ENCODE measurements around the gene NRN1. TPM values are rescaled to one million over a fixed set of nuclear protein-coding genes. Genes with fewer than 3 reads are reported as not detected.
A peak's percentile ranks its signal among the peaks of the same experiment; 100 is the strongest.

NRN1 gene
- total RNA-seq, 1 donor from 2014 or later, result 48.5 TPM

DNA sequence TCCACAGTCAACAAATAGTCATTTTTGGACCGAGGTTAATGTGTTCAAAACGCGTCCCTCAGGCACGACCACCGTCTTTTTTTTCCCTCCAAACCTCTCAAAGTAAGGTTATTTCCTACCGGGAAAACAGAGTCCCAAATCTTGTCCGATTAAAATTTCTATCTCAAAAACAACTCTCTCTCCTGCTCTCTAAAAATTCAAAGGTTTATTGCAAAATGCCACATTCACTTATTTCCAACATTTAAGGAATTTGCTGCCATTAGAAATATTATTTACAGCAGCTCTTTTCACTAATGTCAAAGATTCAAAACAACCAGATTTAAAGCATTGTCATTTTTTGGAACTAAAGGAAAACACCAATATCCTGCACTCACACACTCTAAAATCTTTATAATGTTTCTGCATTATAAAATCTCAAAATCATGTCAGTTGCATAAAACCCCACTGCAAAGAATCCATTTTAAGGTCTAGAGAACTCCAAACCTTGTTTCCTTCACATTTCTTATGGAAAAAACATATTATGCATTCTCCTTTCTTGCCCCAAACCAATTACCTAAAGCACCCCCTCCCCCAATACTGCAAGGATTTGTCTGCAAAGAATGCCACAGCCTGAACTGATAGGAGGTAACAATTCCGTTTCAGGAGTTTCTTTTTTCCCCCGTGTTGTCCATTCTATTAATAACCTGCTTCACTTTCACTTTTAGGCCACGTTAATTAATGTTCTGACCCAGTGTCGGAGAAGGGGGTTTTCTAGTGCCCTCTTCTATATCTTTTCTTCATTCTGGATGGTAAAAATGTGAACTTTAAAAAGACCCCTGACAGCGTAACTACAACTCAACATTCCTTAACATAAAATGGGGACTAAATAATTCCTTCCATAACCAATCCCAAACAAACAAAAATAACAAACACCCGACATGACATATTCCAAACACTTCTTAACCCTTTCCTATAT is 1.4 kb downstream of the NRN1 start:
- peak overlapping the region; percentile 97 for H3K4me3 Mint-ChIP-seq (ENCODE audit: unreplicated experiment)
- H3K36me3 Mint-ChIP-seq (ENCODE audit: unreplicated experiment), result peaks cover 6% of the 10 kb centered on the region
- no peak for DNase-seq
- H3K4me1 Mint-ChIP-seq (ENCODE audit: low read depth, unreplicated experiment), result peaks cover 14% of the 10 kb centered on the region
- peaks cover 44% of the 10 kb centered on the region for H3K27me3 Mint-ChIP-seq (ENCODE audit: unreplicated experiment)
- peaks cover 48% of the 10 kb centered on the region for H3K9me3 Mint-ChIP-seq (ENCODE audit: unreplicated experiment)
- TF ChIP-seq CTCF (IDR thresholded peaks at IDR 0.05; ENCODE audit: partially characterized antibody, unreplicated experiment), result no peak
- peak overlapping the region; percentile 89 for H3K27ac Mint-ChIP-seq (ENCODE audit: unreplicated experiment)

DNA sequence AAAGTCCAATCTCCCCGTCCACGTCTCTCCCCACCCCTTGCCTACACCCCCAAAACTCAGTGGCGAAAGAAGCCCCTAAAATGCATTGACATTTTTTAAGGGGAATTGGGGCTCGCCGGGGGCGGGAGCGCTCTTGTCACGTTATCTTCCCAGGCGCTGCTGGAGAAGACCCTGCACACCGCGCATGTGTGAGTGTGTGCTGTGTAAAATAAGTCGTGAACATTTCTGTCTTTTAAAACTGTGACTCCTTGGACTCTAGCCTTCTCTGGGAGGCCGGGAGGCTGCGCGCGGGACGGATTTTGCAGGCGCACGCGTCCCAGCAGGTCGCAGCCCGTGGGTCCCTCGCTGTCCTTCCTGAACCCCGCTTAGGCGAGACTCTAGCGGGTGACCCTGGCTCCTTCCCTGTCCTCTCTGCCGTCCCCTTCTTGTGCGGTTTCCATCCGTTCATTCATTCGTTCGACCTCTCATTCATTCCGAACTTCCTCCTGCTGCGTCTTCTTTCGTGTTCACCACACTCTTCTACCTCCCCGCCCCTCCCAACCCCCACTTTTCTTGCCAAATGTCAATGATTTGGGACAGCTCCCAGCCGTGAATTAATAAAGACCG is 2.2 kb downstream of the NRN1 start:
- peaks cover 9% of the 10 kb centered on the region for H3K36me3 Mint-ChIP-seq (ENCODE audit: unreplicated experiment)
- no peak for TF ChIP-seq CTCF (IDR thresholded peaks at IDR 0.05; ENCODE audit: partially characterized antibody, unreplicated experiment)
- peak overlapping the region; percentile 89 for H3K27ac Mint-ChIP-seq (ENCODE audit: unreplicated experiment)
- peaks cover 51% of the 10 kb centered on the region for H3K27me3 Mint-ChIP-seq (ENCODE audit: unreplicated experiment)
- peaks cover 17% of the 10 kb centered on the region for H3K4me1 Mint-ChIP-seq (ENCODE audit: low read depth, unreplicated experiment)
- peaks cover 55% of the 10 kb centered on the region for H3K9me3 Mint-ChIP-seq (ENCODE audit: unreplicated experiment)
- DNase-seq, result peak; percentile 45
- H3K4me3 Mint-ChIP-seq (ENCODE audit: unreplicated experiment), result peak overlapping the region; percentile 97

DNA sequence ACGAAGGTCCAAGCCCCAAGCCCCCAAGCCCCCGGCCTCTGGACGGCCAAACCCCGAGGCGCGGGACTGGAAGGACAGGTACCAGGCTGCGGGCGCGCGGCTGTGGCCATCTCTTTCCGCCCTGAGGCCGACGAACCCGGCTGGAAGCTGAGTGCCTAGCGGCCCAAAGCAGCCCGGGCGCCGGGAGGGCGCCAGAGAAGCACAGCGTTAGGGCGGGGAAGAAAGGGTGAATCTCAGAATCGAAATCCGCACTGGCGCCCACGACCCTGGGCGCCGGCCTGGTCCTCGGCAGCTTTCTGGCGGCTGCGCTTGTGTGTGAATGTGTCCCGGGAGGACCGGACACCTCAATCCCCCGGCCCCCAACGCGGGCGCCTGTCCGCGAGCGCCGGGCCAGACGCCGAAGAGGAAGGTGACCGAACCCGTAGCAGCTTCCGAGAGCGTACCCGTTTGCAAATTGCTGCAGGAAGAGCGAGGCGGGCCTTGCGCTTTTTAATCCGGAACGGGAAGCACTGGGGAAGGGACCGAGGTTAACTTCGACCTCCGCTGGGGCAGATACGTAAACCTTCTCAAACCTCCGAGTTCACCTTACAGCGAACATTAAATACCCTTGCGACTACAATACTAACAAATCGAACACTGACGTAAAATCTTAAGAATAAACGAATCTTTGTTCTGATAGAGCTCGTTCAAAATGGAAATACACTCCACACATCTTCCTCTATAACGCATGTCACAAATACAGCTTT is 2.9 kb downstream of the NRN1 start:
- peaks cover 17% of the 10 kb centered on the region for H3K4me1 Mint-ChIP-seq (ENCODE audit: low read depth, unreplicated experiment)
- DNase-seq, result peak; percentile 58
- peaks cover 9% of the 10 kb centered on the region for H3K36me3 Mint-ChIP-seq (ENCODE audit: unreplicated experiment)
- peak overlapping the region; percentile 89 for H3K27ac Mint-ChIP-seq (ENCODE audit: unreplicated experiment)
- H3K27me3 Mint-ChIP-seq (ENCODE audit: unreplicated experiment), result peaks cover 53% of the 10 kb centered on the region
- H3K4me3 Mint-ChIP-seq (ENCODE audit: unreplicated experiment), result peak overlapping the region; percentile 97
- peaks cover 57% of the 10 kb centered on the region for H3K9me3 Mint-ChIP-seq (ENCODE audit: unreplicated experiment)
- TF ChIP-seq CTCF (IDR thresholded peaks at IDR 0.05; ENCODE audit: partially characterized antibody, unreplicated experiment), result no peak

GRCh38 chr6:6002848-6003620 is 3.7 kb downstream of the NRN1 start:
- peak overlapping the region; percentile 78 for H3K27ac Mint-ChIP-seq (ENCODE audit: unreplicated experiment)
- DNase-seq, result peak; percentile 56
- H3K27me3 Mint-ChIP-seq (ENCODE audit: unreplicated experiment), result peaks cover 54% of the 10 kb centered on the region

More at GRCh38 chr6:6002848-6003620, 3.7 kb downstream of the NRN1 start:
- peaks cover 60% of the 10 kb centered on the region for H3K9me3 Mint-ChIP-seq (ENCODE audit: unreplicated experiment)
- H3K36me3 Mint-ChIP-seq (ENCODE audit: unreplicated experiment), result peaks cover 9% of the 10 kb centered on the region
- peak overlapping the region; percentile 97 for H3K4me3 Mint-ChIP-seq (ENCODE audit: unreplicated experiment)
- TF ChIP-seq CTCF (IDR thresholded peaks at IDR 0.05; ENCODE audit: partially characterized antibody, unreplicated experiment), result no peak
- peaks cover 18% of the 10 kb centered on the region for H3K4me1 Mint-ChIP-seq (ENCODE audit: low read depth, unreplicated experiment)

All from glutamatergic neuron (in vitro differentiated cells).